HCT116 (cell line): Measurements from ENCODE around the gene SH3BGR. TPM values are rescaled to one million over a fixed set of nuclear protein-coding genes. Genes with fewer than 3 reads are reported as not detected.

Source experiments
- ATAC-seq: fragments of 200-7000 bp; cut with Tn5 transposase; 2 replicates; pipeline ENCODE4 v1.9.1; 2020; ENCODE audit warnings: mild to moderate bottlenecking, moderate library complexity
- BruUV-seq: library from RNA; stranded (reverse); fragments of 400-500 nt; replicated peaks from 2 replicates; lab custom pipeline; 2021; lab: Mats Ljungman, UMichigan
- CTCF ChIA-PET: fragments of 300-600 bp; sonication (Branson Sonifier 250); formaldehyde crosslinking; loops from one replicate; lab custom pipeline; 2021; ENCODE audit warnings: antibody characterized with exemption; lab: Charles Lee
- POLR2A ChIA-PET: fragments of 300-600, 350-600 bp; sonication (Branson Sonifier 250); formaldehyde crosslinking; loops from one replicate; lab custom pipeline; 2021; ENCODE audit warnings: antibody characterized with exemption; lab: Charles Lee
- RAD21 ChIA-PET, 2 experiments: fragments of 300-600 bp; sonication (Branson Sonifier 250); formaldehyde crosslinking; loops; one replicate each; lab custom pipeline; 2023; ENCODE audit warnings: low total read pairs in 2 of 2; ENCODE audit not compliant: uncharacterized antibody in 2 of 2, unreplicated experiment in 2 of 2, low non-redundant PET in 1 of 2; lab: Charles Lee
- DNase-seq: peaks from one replicate; pipeline ENCODE4 v3.0.0-alpha.2; 2010; ENCODE audit warnings: low read depth, low spot score
- H2AFZ ChIP-seq: fragments of 200-600 bp; shearing (Covaris generic), sonication (generic); 2 replicates; pipeline ENCODE4 v1.6.1; 2017; ENCODE audit warnings: low read depth, mixed run types, mixed read lengths, antibody characterized with exemption, low read length; ENCODE audit not compliant: poor library complexity, severe bottlenecking
- H3K27ac ChIP-seq: 2 replicates; pipeline ENCODE4 v1.5.1; 2012; ENCODE audit warnings: low read depth, low read length
- H3K27me3 ChIP-seq: fragments of 200-600 bp; sonication (generic); 2 replicates; pipeline ENCODE4 v1.6.1; 2016; ENCODE audit warnings: mixed run types, low read length, mixed read lengths; ENCODE audit not compliant: insufficient read depth
- H3K36me3 ChIP-seq, 2 experiments: fragments of 200-500 bp in 1 of 2; fragments of 200-600 bp in 1 of 2; sonication (Bioruptor generic) in 1 of 2; sonication (generic) in 1 of 2; 2 replicates each; pipeline versions ENCODE4 v1.5.1 to v1.6.1; 2014 to 2016; ENCODE audit warnings: low read length in 2 of 2, inconsistent platforms in 1 of 2, mixed read lengths in 1 of 2, mixed run types in 1 of 2; ENCODE audit not compliant: insufficient read depth in 2 of 2, control insufficient read depth in 1 of 2
- H3K4me1 ChIP-seq, 2 experiments: fragments of 200-600 bp in 1 of 2; sonication (generic) in 1 of 2; 2 replicates each; pipeline versions ENCODE4 v1.5.1 to v1.6.1; 2012 to 2017; ENCODE audit warnings: low read length in 2 of 2, inconsistent platforms in 1 of 2, mild to moderate bottlenecking in 1 of 2, mixed read lengths in 1 of 2, mixed run types in 1 of 2, moderate library complexity in 1 of 2; ENCODE audit not compliant: insufficient read depth in 2 of 2, control insufficient read depth in 1 of 2
- H3K4me2 ChIP-seq: fragments of 200-600 bp; sonication (generic); 2 replicates; pipeline ENCODE4 v1.6.1; 2017; ENCODE audit warnings: mixed run types, low read length, mixed read lengths
- H3K4me3 ChIP-seq, 2 experiments: fragments of 200-600 bp in 1 of 2; sonication (generic) in 1 of 2; replicated peaks in 1 of 2; 2 replicates each; pipeline ENCODE4 v1.5.1; 2011 to 2016; ENCODE audit warnings: low read length in 2 of 2, control low read depth in 1 of 2, low read depth in 1 of 2, mild to moderate bottlenecking in 1 of 2, mixed read lengths in 1 of 2, mixed run types in 1 of 2
- H3K79me2 ChIP-seq: fragments of 200-600 bp; sonication (generic); 2 replicates; pipeline ENCODE4 v1.6.1; 2017; ENCODE audit warnings: mild to moderate bottlenecking, mixed run types, low read length, moderate library complexity, mixed read lengths; ENCODE audit not compliant: insufficient read depth
- H3K9ac ChIP-seq: fragments of 200-600 bp; sonication (generic); 2 replicates; pipeline ENCODE4 v1.6.1; 2016; ENCODE audit warnings: low read length, mixed read lengths
- H3K9me2 ChIP-seq: fragments of 200-600 bp; sonication (generic), shearing (Covaris generic); 2 replicates; pipeline ENCODE4 v1.6.1; 2017; ENCODE audit warnings: mixed run types, mild to moderate bottlenecking, moderate library complexity; ENCODE audit not compliant: insufficient read depth
- H3K9me3 ChIP-seq, 2 experiments: fragments of 200-500 bp in 1 of 2; fragments of 200-600 bp in 1 of 2; sonication (Bioruptor generic) in 1 of 2; sonication (generic) in 1 of 2; 2 replicates each; pipeline ENCODE4 v1.6.1; 2014 to 2017; ENCODE audit warnings: low read length in 2 of 2, mixed read lengths in 2 of 2, inconsistent platforms in 1 of 2, low read depth in 1 of 2, mild to moderate bottlenecking in 1 of 2, mixed run types in 1 of 2, moderate library complexity in 1 of 2; ENCODE audit not compliant: control insufficient read depth in 1 of 2, insufficient read depth in 1 of 2
- H4K20me1 ChIP-seq: fragments of 200-600 bp; sonication (generic), shearing (Covaris generic); 2 replicates; pipeline ENCODE4 v1.6.1; 2017; ENCODE audit warnings: mixed run types, mild to moderate bottlenecking, moderate library complexity; ENCODE audit not compliant: insufficient read depth
- EZH2 ChIP-seq: fragments of 200-600 bp; sonication (generic); IDR thresholded peaks from 2 replicates; pipeline ENCODE4 v1.6.1; 2017; ENCODE audit warnings: antibody characterized with exemption, mixed run types
- EZH2phosphoT487 ChIP-seq: fragments of 200-600 bp; IDR thresholded peaks from 2 replicates; pipeline ENCODE4 v1.6.1; 2018; ENCODE audit warnings: antibody characterized with exemption, borderline replicate concordance
- FOSL1 ChIP-seq: IDR thresholded peaks from 2 replicates; pipeline ENCODE4 v1.6.1; 2012; ENCODE audit warnings: low read depth
- JUND ChIP-seq: IDR thresholded peaks from 2 replicates; pipeline ENCODE4 v1.6.1; 2012
- RAD21 ChIP-seq: IDR thresholded peaks from 2 replicates; pipeline ENCODE4 v1.6.1; 2012; ENCODE audit warnings: low read depth, mild to moderate bottlenecking
- SIN3A ChIP-seq: IDR thresholded peaks from 2 replicates; pipeline ENCODE4 v1.6.1; 2012; ENCODE audit warnings: low read depth
- SRF ChIP-seq: IDR thresholded peaks from 2 replicates; pipeline ENCODE4 v1.6.1; 2012; ENCODE audit warnings: low read depth
- TCF7L2 ChIP-seq: IDR thresholded peaks from 2 replicates; pipeline ENCODE4 v1.7.0; 2011; ENCODE audit warnings: borderline replicate concordance, inconsistent platforms; ENCODE audit not compliant: insufficient read depth, insufficient read length; ENCODE audit errors: extremely low read depth
- ZFX ChIP-seq: fragments of 450-650 bp; IDR thresholded peaks from 2 replicates; pipeline ENCODE4 v1.6.1; 2017
- ZNF274 ChIP-seq: fragments of 200-500 bp; sonication (Bioruptor generic); IDR thresholded peaks from 2 replicates; pipeline ENCODE4 v1.6.1; 2014; ENCODE audit warnings: mild to moderate bottlenecking, low read depth, low read length, inconsistent platforms
- intact Hi-C: fragments of 100-400 bp; cut with micrococcal nuclease; formaldehyde crosslinking; loops from 2 replicates; pipeline ENCODE4 v1.10.0; 2022
- total RNA-seq: library from RNA; stranded (reverse); gene quantifications from one replicate; pipeline ENCODE4 v1.2.1, GENCODE V29; 2021; ENCODE audit not compliant: unreplicated experiment

Gene SH3BGR
- total RNA-seq, 1 experiment from 2014 or later = 4.8 TPM

- DNase-seq = no peak
- Histone ChIP-seq H3K4me3 (no peak overlapping the region), H4K20me1 (no peaks in the 10 kb centered on the region), H3K9me2 (no peaks in the 10 kb centered on the region), H3K4me2 (no peak overlapping the region), H3K27ac (no peak overlapping the region), H3K9ac (no peak overlapping the region), H3K36me3 (no peaks in the 10 kb centered on the region), H3K27me3 (no peaks in the 10 kb centered on the region)
- intact Hi-C loops = no loop called here
- no peak for ATAC-seq
- RAD21 ChIA-PET = no interaction called here
- BruUV-seq = no TSS peak
- CTCF ChIA-PET = no interaction called here
- POLR2A ChIA-PET = no interaction called here
- TF ChIP-seq SRF (no peak), EZH2phosphoT487 (no peak), EZH2 (no peak), FOSL1 (no peak), TCF7L2 (no peak), ZNF274 (no peak), ZFX (no peak), JUND (no peak), SIN3A (no peak), RAD21 (no peak)
- TF ChIP-seq, all 23 proteins: peak for 0
- no peaks in the 10 kb centered on the region; a peak in 1 of 4 replicates for H3K4me1 ChIP-seq
- H2AFZ ChIP-seq = no peak overlapping the region
- H3K9me3 ChIP-seq = no peaks in the 10 kb centered on the region
- H3K79me2 ChIP-seq = no peaks in the 10 kb centered on the region
Measured at GRCh38 chr21:39439232-39439631, 12.5 kb upstream of the SH3BGR start.
